Glutamatergic neuron (in vitro differentiated cells): ENCODE measurements around the gene TMIGD1. TPM values are rescaled to one million over a fixed set of nuclear protein-coding genes. Genes with fewer than 3 reads are reported as not detected.

Experiments
- DNase-seq: peaks from one replicate; pipeline ENCODE4 v3.0.0; 2022
- H3K27ac Mint-ChIP-seq: one replicate; pipeline ENCODE4 v1.8.0; 2020; ENCODE audit warnings: mild to moderate bottlenecking, mixed read lengths, inconsistent platforms; ENCODE audit not compliant: unreplicated experiment
- H3K27me3 Mint-ChIP-seq: one replicate; pipeline ENCODE4 v1.8.0; 2020; ENCODE audit warnings: mild to moderate bottlenecking, moderate library complexity, mixed read lengths, inconsistent platforms; ENCODE audit not compliant: unreplicated experiment
- H3K36me3 Mint-ChIP-seq: one replicate; pipeline ENCODE4 v1.8.0; 2020; ENCODE audit warnings: mild to moderate bottlenecking, mixed read lengths, inconsistent platforms; ENCODE audit not compliant: unreplicated experiment
- H3K4me1 Mint-ChIP-seq: one replicate; pipeline ENCODE4 v1.8.0; 2020; ENCODE audit warnings: mild to moderate bottlenecking, low read depth, mixed read lengths, inconsistent platforms; ENCODE audit not compliant: unreplicated experiment
- H3K4me3 Mint-ChIP-seq: one replicate; pipeline ENCODE4 v1.8.0; 2020; ENCODE audit warnings: mild to moderate bottlenecking, mixed read lengths, inconsistent platforms; ENCODE audit not compliant: unreplicated experiment
- H3K9me3 Mint-ChIP-seq: one replicate; pipeline ENCODE4 v1.8.0; 2020; ENCODE audit warnings: mild to moderate bottlenecking, moderate library complexity, mixed read lengths, inconsistent platforms; ENCODE audit not compliant: unreplicated experiment
- total RNA-seq: library from RNA; stranded (reverse); fragmentation: NEBNext Ultra II Directional; extraction: Animal tissue kit (Norgen Biotek cat#: 25700); gene quantifications from one replicate; pipeline ENCODE4 v1.2.1, GENCODE V29; 2021; ENCODE audit not compliant: unreplicated experiment
- TF ChIP-seq, protein P1 (sequence below): fragments of 200-600 bp; sonication (generic); IDR thresholded peaks from one replicate; pipeline ENCODE4 v1.5.0; 2021; ENCODE audit not compliant: partially characterized antibody, unreplicated experiment

The TMIGD1 gene
- total RNA-seq, 1 donor from 2014 or later = not detected

DNA sequence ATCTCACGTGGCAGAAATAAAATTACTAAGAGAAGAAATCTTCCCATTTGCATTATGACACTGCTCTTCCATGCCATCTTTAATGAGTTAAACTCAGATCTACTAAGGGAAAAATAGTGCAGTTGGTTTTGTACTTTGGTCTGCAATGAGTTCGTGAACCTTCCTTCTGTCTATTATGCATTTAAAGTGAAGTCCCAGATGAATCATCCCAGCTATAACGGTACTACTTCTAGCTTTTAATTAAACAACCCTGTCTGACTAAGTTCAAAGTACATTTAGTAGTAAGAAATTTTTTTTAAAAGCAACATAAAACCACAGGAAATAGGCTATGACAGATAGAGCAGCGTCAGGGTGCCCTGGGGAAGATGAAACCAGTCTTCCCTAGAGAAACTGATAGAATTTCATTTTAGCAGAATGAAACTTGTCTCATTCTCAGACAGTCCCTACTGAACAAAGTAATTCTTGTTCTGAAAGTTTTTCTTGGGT lies 1.8 kb downstream of the TMIGD1 start:
- no peak for DNase-seq
- Mint-ChIP-seq H3K27me3 (peaks cover under 1% of the 10 kb centered on the region), H3K9me3 (no peaks in the 10 kb centered on the region), H3K4me3 (no peak overlapping the region), H3K27ac (no peak overlapping the region), H3K36me3 (no peaks in the 10 kb centered on the region), H3K4me1 (no peaks in the 10 kb centered on the region)
- TF ChIP-seq, protein P1, sequence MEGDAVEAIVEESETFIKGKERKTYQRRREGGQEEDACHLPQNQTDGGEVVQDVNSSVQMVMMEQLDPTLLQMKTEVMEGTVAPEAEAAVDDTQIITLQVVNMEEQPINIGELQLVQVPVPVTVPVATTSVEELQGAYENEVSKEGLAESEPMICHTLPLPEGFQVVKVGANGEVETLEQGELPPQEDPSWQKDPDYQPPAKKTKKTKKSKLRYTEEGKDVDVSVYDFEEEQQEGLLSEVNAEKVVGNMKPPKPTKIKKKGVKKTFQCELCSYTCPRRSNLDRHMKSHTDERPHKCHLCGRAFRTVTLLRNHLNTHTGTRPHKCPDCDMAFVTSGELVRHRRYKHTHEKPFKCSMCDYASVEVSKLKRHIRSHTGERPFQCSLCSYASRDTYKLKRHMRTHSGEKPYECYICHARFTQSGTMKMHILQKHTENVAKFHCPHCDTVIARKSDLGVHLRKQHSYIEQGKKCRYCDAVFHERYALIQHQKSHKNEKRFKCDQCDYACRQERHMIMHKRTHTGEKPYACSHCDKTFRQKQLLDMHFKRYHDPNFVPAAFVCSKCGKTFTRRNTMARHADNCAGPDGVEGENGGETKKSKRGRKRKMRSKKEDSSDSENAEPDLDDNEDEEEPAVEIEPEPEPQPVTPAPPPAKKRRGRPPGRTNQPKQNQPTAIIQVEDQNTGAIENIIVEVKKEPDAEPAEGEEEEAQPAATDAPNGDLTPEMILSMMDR = no peak

DNA sequence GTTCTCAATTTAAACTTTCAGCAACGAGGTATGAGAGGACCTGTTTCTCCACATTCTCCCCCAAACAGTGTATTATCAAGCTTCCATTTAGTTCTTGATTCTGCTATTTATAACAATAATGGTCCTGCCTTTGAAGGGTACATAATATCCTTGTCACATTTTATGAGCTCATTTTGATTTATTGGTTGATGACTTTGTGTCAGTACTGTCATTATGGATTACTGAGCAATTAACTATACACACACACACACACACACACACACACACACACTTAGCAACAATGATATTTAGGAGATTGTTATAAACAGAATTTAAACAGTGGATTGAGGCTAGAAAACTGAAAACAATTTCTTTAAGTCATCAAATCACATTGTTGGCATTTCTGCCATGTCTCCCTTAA lies 7.0 kb downstream of the TMIGD1 start:
- no peaks in the 10 kb centered on the region for H3K9me3 Mint-ChIP-seq
- no peaks in the 10 kb centered on the region for H3K36me3 Mint-ChIP-seq
- TF ChIP-seq, protein P1 = no peak
- H3K4me1 Mint-ChIP-seq = no peaks in the 10 kb centered on the region
- peaks cover 4% of the 10 kb centered on the region for H3K27me3 Mint-ChIP-seq
- no peak overlapping the region for H3K4me3 Mint-ChIP-seq
- DNase-seq = no peak
- H3K27ac Mint-ChIP-seq = no peak overlapping the region

DNA sequence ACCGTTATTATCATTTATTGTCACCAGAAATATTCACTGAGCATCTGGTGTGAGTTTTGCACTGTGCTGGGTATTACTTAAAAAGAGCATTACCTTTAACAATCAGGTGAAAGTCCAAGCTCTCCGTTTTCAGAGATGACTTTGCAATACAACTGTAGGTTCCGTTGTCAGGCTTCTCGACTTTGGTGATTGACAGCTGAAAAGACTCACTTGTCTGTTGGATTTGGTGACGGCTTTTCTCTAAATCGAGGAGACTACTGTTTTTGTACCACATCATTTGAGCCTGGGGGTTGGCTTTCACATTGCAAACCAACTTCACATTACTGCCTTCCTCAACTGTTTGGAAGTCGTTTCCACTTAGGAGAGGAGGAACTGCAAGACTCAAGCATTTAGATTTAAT lies 9.1 kb downstream of the TMIGD1 start:
- H3K36me3 Mint-ChIP-seq = no peaks in the 10 kb centered on the region
- no peaks in the 10 kb centered on the region for H3K9me3 Mint-ChIP-seq
- H3K27me3 Mint-ChIP-seq = peaks cover 4% of the 10 kb centered on the region
- H3K4me1 Mint-ChIP-seq = no peaks in the 10 kb centered on the region
- no peak overlapping the region for H3K27ac Mint-ChIP-seq
- DNase-seq = no peak
- H3K4me3 Mint-ChIP-seq = no peak overlapping the region
- TF ChIP-seq, protein P1 = no peak

GRCh38 chr17:30323895-30324319 lies 9.9 kb downstream of the TMIGD1 start:
- H3K27me3 Mint-ChIP-seq = peaks cover 4% of the 10 kb centered on the region
- H3K9me3 Mint-ChIP-seq = no peaks in the 10 kb centered on the region
- H3K4me3 Mint-ChIP-seq = no peak overlapping the region
- H3K27ac Mint-ChIP-seq = no peak overlapping the region
- H3K36me3 Mint-ChIP-seq = no peaks in the 10 kb centered on the region
- DNase-seq = no peak
- H3K4me1 Mint-ChIP-seq = no peaks in the 10 kb centered on the region
- TF ChIP-seq, protein P1 = no peak

- no peak for DNase-seq
- Mint-ChIP-seq H3K27me3 (peaks cover 4% of the 10 kb centered on the region), H3K36me3 (no peaks in the 10 kb centered on the region), H3K27ac (no peak overlapping the region), H3K4me1 (no peaks in the 10 kb centered on the region), H3K4me3 (no peak overlapping the region), H3K9me3 (no peaks in the 10 kb centered on the region)
- TF ChIP-seq, protein P1 = no peak
Observed at GRCh38 chr17:30323262-30323894, 10.5 kb downstream of the TMIGD1 start.
